Common myeloid progenitor, CD34-positive (primary cell): Measurements from ENCODE around the gene GALNT2.

Source experiments
- CTCF ChIA-PET: fragments of 350-600 bp; sonication (Branson Sonifier 250); formaldehyde crosslinking; loops from one replicate; lab custom pipeline; 2021; ENCODE audit warnings: antibody characterized with exemption; lab: Charles Lee
- POLR2A ChIA-PET: fragments of 350-600 bp; sonication (Branson Sonifier 250); formaldehyde crosslinking; loops from one replicate; lab custom pipeline; 2021; ENCODE audit warnings: antibody characterized with exemption; lab: Charles Lee
- DNase-seq, 3 donors: peaks; one replicate each; pipeline versions ENCODE4 v3.0.0 to v3.0.0-alpha.2; 2013
- H3K27ac ChIP-seq, 2 experiments: 1 replicate in 1 of 2; 2 replicates in 1 of 2; pipeline ENCODE4 v1.7.0; 2013; ENCODE audit warnings: inconsistent platforms in 2 of 2, low read length in 2 of 2, mild to moderate bottlenecking in 2 of 2, low read depth in 1 of 2, moderate library complexity in 1 of 2; ENCODE audit not compliant: severe bottlenecking in 2 of 2, insufficient read depth in 1 of 2, poor library complexity in 1 of 2
- H3K27me3 ChIP-seq, 5 experiments: replicated peaks in 2 of 5; 1 replicate in 3 of 5; 2 replicates in 2 of 5; pipeline versions ENCODE4 v1.6.1 to v1.7.0; 2013; ENCODE audit warnings: low read length in 4 of 5, mild to moderate bottlenecking in 2 of 5, moderate library complexity in 2 of 5, inconsistent platforms in 1 of 5; ENCODE audit not compliant: insufficient read depth in 5 of 5, control insufficient read depth in 4 of 5
- H3K36me3 ChIP-seq, 4 experiments: 1 replicate in 2 of 4; 2 replicates in 2 of 4; pipeline versions ENCODE4 v1.6.1 to v1.7.0; 2013; ENCODE audit warnings: low read length in 3 of 4, control low read depth in 1 of 4, mild to moderate bottlenecking in 1 of 4; ENCODE audit not compliant: control insufficient read depth in 4 of 4, insufficient read depth in 4 of 4
- H3K4me1 ChIP-seq, 4 experiments: 1 replicate in 3 of 4; 2 replicates in 1 of 4; pipeline versions ENCODE4 v1.6.1 to v1.7.1; 2013; ENCODE audit warnings: low read length in 3 of 4, mild to moderate bottlenecking in 3 of 4, control low read depth in 1 of 4, inconsistent platforms in 1 of 4, moderate library complexity in 1 of 4; ENCODE audit not compliant: control insufficient read depth in 4 of 4, insufficient read depth in 4 of 4; ENCODE audit errors: control extremely low read depth in 1 of 4
- H3K4me3 ChIP-seq, 7 experiments: 1 replicate in 4 of 7; 2 replicates in 3 of 7; pipeline versions ENCODE4 v1.5.1 to v1.7.0; 2013; ENCODE audit warnings: mild to moderate bottlenecking in 7 of 7, low read length in 6 of 7, moderate library complexity in 6 of 7, inconsistent platforms in 2 of 7, low read depth in 2 of 7, control low read depth in 1 of 7; ENCODE audit not compliant: insufficient read depth in 4 of 7, control insufficient read depth in 1 of 7; ENCODE audit errors: extremely low read depth in 1 of 7
- H3K9me3 ChIP-seq, 5 experiments: 1 replicate in 4 of 5; 2 replicates in 1 of 5; pipeline versions ENCODE4 v1.6.1 to v1.7.1; 2013; ENCODE audit warnings: low read length in 4 of 5, mild to moderate bottlenecking in 2 of 5, inconsistent platforms in 1 of 5, low read depth in 1 of 5, moderate library complexity in 1 of 5; ENCODE audit not compliant: control insufficient read depth in 4 of 5, insufficient read depth in 2 of 5; ENCODE audit errors: control extremely low read depth in 1 of 5
- WGBS: methylation state at CpG from one replicate; pipeline ENCODE4 v1.1.5; 2013; ENCODE audit not compliant: insufficient coverage; 5-methylcytosine and 5-hydroxymethylcytosine counted together

Gene GALNT2

GRCh38 chr1:230142608-230143210, 75.7 kb downstream of the GALNT2 start:
- H3K4me1 ChIP-seq, result peaks cover 13 to 68% (median 57%) of the 10 kb centered on the region in 4 experiments
- DNase-seq, result no peak
- no peak overlapping the region for H3K4me3 ChIP-seq
- peaks cover 0 to 2% (median 0%) of the 10 kb centered on the region in 4 experiments for H3K36me3 ChIP-seq
- CTCF ChIA-PET, result interaction anchor here (1.0 to 1.2 kb wide), 3 partner anchors 9 to 44 kb away, joined by 3 to 4 read pairs (median 3); no protein-coding TSS in a partner anchor
- H3K9me3 ChIP-seq, result no peaks in the 10 kb centered on the region
- 95% methylated on average over 4 of the region's 5 CpGs for WGBS
- POLR2A ChIA-PET, result no interaction called here
- H3K27ac ChIP-seq, result peak overlapping the region in 1 of 2 experiments; percentile 50
- H3K27me3 ChIP-seq, result no peaks in the 10 kb centered on the region

- Histone ChIP-seq H3K36me3 (peaks cover 0 to 2% (median 0%) of the 10 kb centered on the region in 4 experiments), H3K4me1 (peaks cover 14 to 75% (median 62%) of the 10 kb centered on the region in 4 experiments), H3K27ac (peak overlapping the region in 1 of 2 experiments; percentile 79), H3K9me3 (no peaks in the 10 kb centered on the region), H3K4me3 (no peak overlapping the region), H3K27me3 (no peaks in the 10 kb centered on the region)
- ChIA-PET CTCF (interaction anchor here (1.0 kb wide), 1 partner anchor 12 kb away, joined by 3 read pairs; no protein-coding TSS in a partner anchor), POLR2A (no interaction called here)
- peak; percentile 56 to 84 (median 69) for DNase-seq
- 88% methylated on average over 6 of the region's 9 CpGs for whole genome bisulfite sequencing
These were observed 76.5 kb downstream of the GALNT2 start for GRCh38 chr1:230143534-230143933.

GRCh38 chr1:230144010-230144614, 77.1 kb downstream of the GALNT2 start:
- POLR2A ChIA-PET, result no interaction called here
- CTCF ChIA-PET, result interaction anchor here (1.3 to 3.0 kb wide), 2 partner anchors 11 to 14 kb away, joined by 3 to 10 read pairs; no protein-coding TSS in a partner anchor
- H3K36me3 ChIP-seq, result peaks cover 0 to 2% (median 0%) of the 10 kb centered on the region in 4 experiments
- peak overlapping the region in 1 of 2 experiments; percentile 79 for H3K27ac ChIP-seq
- H3K4me3 ChIP-seq, result no peak overlapping the region
- WGBS, result 92% methylated on average over 10 of the region's 14 CpGs
- H3K4me1 ChIP-seq, result peaks cover 14 to 76% (median 66%) of the 10 kb centered on the region in 4 experiments
- no peaks in the 10 kb centered on the region for H3K27me3 ChIP-seq
- no peak for DNase-seq
- H3K9me3 ChIP-seq, result no peaks in the 10 kb centered on the region

- peaks cover 14 to 83% (median 74%) of the 10 kb centered on the region in 4 experiments for H3K4me1 ChIP-seq
- H3K4me3 ChIP-seq, result peak overlapping the region in 4 of 7 experiments; percentile 26 to 72 (median 54)
- no peaks in the 10 kb centered on the region for H3K36me3 ChIP-seq
- CTCF ChIA-PET, result interaction anchor here (0.7 to 3.0 kb wide), 6 partner anchors 12 to 167 kb away, joined by 3 to 10 read pairs (median 3); no protein-coding TSS in a partner anchor
- POLR2A ChIA-PET, result interaction anchor here (1.0 kb wide), 1 partner anchor 9 kb away, joined by 4 read pairs; no protein-coding TSS in a partner anchor
- H3K9me3 ChIP-seq, result no peaks in the 10 kb centered on the region
- WGBS, result 92% methylated on average over 7 of the region's 11 CpGs
- no peaks in the 10 kb centered on the region for H3K27me3 ChIP-seq
- DNase-seq, result no peak
- H3K27ac ChIP-seq, result peak overlapping the region; percentile 56 to 79
These were observed 77.9 kb downstream of the GALNT2 start for GRCh38 chr1:230144758-230145504.

GRCh38 chr1:230145505-230145899, 78.5 kb downstream of the GALNT2 start:
- Histone ChIP-seq H3K27me3 (no peaks in the 10 kb centered on the region), H3K4me1 (peaks cover 16 to 83% (median 76%) of the 10 kb centered on the region in 4 experiments), H3K4me3 (peak overlapping the region in 6 of 7 experiments; percentile 16 to 72 (median 46)), H3K9me3 (no peaks in the 10 kb centered on the region), H3K27ac (peak overlapping the region; percentile 56 to 79), H3K36me3 (no peaks in the 10 kb centered on the region)
- ChIA-PET POLR2A (interaction anchor here (1.0 kb wide), 1 partner anchor 8 kb away, joined by 4 read pairs; no protein-coding TSS in a partner anchor), CTCF (interaction anchor here (0.7 to 3.0 kb wide), 12 partner anchors 12 to 167 kb away, joined by 3 to 10 read pairs (median 4); no protein-coding TSS in a partner anchor)
- DNase-seq, result peak in 2 of 3 donors; percentile 63 to 66
- WGBS, result 14% methylated on average over 8 of the region's 8 CpGs

GRCh38 chr1:230145953-230146476, 79.0 kb downstream of the GALNT2 start:
- Histone ChIP-seq H3K36me3 (no peaks in the 10 kb centered on the region), H3K4me3 (peak overlapping the region in 6 of 7 experiments; percentile 16 to 72 (median 50)), H3K4me1 (peaks cover 19 to 88% (median 82%) of the 10 kb centered on the region in 4 experiments), H3K27ac (peak overlapping the region; percentile 46 to 79), H3K27me3 (no peaks in the 10 kb centered on the region), H3K9me3 (no peaks in the 10 kb centered on the region)
- ChIA-PET POLR2A (interaction anchor here (1.0 kb wide), 1 partner anchor 8 kb away, joined by 4 read pairs; no protein-coding TSS in a partner anchor), CTCF (interaction anchor here (0.8 to 3.0 kb wide), 12 partner anchors 12 to 133 kb away, joined by 3 to 10 read pairs (median 4); no protein-coding TSS in a partner anchor)
- DNase-seq, result peak; percentile 47 to 78 (median 73)
- 3% methylated on average over 5 of the region's 7 CpGs for WGBS
